Skeletal muscle tissue (tissue), 4 donors: ENCODE data around the gene NUP58. TPM values are rescaled to one million over a fixed set of nuclear protein-coding genes. Genes with fewer than 3 reads are reported as not detected.

Experiments
- H3K27ac ChIP-seq: one replicate; pipeline ENCODE4 v1.7.0; 2013; ENCODE audit warnings: mild to moderate bottlenecking, low read depth, low read length, inconsistent platforms
- H3K27me3 ChIP-seq, 3 donors: one replicate each; pipeline ENCODE4 v1.7.0; 2013; ENCODE audit warnings: low read length in 3 of 3; ENCODE audit not compliant: control insufficient read depth in 3 of 3, insufficient read depth in 3 of 3
- H3K36me3 ChIP-seq, 3 donors: one replicate each; pipeline ENCODE4 v1.7.0; 2013; ENCODE audit warnings: low read length in 3 of 3; ENCODE audit not compliant: control insufficient read depth in 3 of 3, insufficient read depth in 3 of 3
- H3K4me1 ChIP-seq, 3 donors: one replicate each; pipeline ENCODE4 v1.7.0; 2013; ENCODE audit warnings: low read length in 3 of 3, mild to moderate bottlenecking in 3 of 3; ENCODE audit not compliant: control insufficient read depth in 3 of 3, insufficient read depth in 3 of 3
- H3K4me3 ChIP-seq, 3 donors: one replicate each; pipeline ENCODE4 v1.7.0; 2013; ENCODE audit warnings: low read length in 3 of 3
- H3K9ac ChIP-seq, 3 donors: one replicate each; pipeline ENCODE4 v1.7.0; 2013; ENCODE audit warnings: low read length in 3 of 3, mild to moderate bottlenecking in 3 of 3, moderate library complexity in 2 of 3, low read depth in 1 of 3
- H3K9me3 ChIP-seq, 3 donors: one replicate each; pipeline ENCODE4 v1.7.0; 2013; ENCODE audit warnings: low read length in 3 of 3; ENCODE audit not compliant: control insufficient read depth in 3 of 3
- total RNA-seq: library from RNA; depleted of rRNA; stranded (reverse); fragments of >200 nt; gene quantifications from one replicate; pipeline ENCODE4 v1.2.3, GENCODE V29; 2014
- donor health status: Osteomylitis.

Gene NUP58
- total RNA-seq, 1 donor from 2014 or later, result 45.4 TPM

DNA sequence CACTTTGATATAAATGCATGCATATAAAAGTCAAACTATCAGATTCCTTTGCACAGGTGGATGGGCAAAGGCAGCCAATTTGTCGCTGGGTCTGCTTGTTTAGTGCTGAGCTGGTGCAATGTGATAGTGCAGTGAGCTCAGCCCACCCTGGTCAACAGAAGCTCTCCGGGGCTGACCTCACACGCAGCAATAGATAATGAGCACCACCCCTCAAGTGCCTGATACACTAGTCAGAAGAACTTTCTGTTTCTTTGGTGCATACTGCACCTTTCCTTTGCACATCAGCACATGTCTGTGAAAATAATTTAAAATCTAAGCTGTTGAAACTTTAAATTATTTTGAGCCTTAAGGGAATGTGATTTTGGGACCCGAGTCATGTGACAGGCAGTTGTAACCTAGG, 90.5 kb downstream of the NUP58 start:
- Histone ChIP-seq H3K27ac (no peak overlapping the region), H3K4me1 (no peaks in the 10 kb centered on the region), H3K27me3 (peaks cover 0 to 3% (median 0%) of the 10 kb centered on the region in 3 donors), H3K4me3 (no peak overlapping the region), H3K9ac (no peak overlapping the region), H3K9me3 (no peaks in the 10 kb centered on the region), H3K36me3 (no peaks in the 10 kb centered on the region)

Other genes starting within 250 kb of the NUP58 start
- under 0.01 TPM for gene PABPC3, start 205.5 kb upstream of the NUP58 start, total RNA-seq
- not detected for gene AMER2, start 129.3 kb upstream of the NUP58 start, total RNA-seq
- 11.5 TPM for gene MTMR6, start 14.1 kb upstream of the NUP58 start, total RNA-seq
- 2.1 TPM for gene ATP8A2, start 70.3 kb downstream of the NUP58 start, total RNA-seq